GM21367 (cell line): ENCODE measurements around the gene RMI2.
A peak's percentile ranks its signal among the peaks of the same experiment; 100 is the strongest.
"Not testable (repeated sequence)": the region's sequence is repeated elsewhere in the genome, so short reads cannot be mapped to it uniquely, and the experiment has no call there.

Experiments
- ATAC-seq: cut with Tn5 transposase; IDR thresholded peaks from one replicate; pipeline ENCODE4 v1.9.1; 2021; ENCODE audit not compliant: unreplicated experiment

Gene RMI2

GRCh38 chr16:11350921-11351335 lies 5.7 kb downstream of the RMI2 start:
- ATAC-seq = no peak

DNA sequence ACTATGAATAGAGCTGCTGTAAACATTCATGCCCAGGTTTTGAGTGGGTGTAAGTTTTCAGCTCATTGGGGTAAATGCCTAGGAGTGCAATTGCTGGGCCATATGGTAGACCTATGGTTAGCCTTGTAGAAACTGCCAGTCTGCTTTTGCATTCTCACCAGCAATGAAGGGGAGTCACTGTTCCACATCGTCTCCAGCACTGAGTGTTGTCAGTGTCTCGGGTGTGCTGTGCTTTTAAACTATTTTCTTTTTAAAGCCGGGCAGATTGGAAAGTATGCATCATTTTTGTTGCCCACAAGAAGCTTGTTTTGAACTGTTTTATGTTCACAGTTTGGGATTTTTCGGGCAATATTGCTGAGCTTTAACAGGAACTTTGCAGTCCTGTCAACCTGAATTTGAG lies 7.9 kb downstream of the RMI2 start:
- no peak for ATAC-seq

- peak; percentile 23 for ATAC-seq
These were observed 9.1 kb downstream of the RMI2 start for GRCh38 chr16:11354407-11354732.

GRCh38 chr16:11354733-11355574 lies 9.7 kb downstream of the RMI2 start:
- ATAC-seq = peak; percentile 66

DNA sequence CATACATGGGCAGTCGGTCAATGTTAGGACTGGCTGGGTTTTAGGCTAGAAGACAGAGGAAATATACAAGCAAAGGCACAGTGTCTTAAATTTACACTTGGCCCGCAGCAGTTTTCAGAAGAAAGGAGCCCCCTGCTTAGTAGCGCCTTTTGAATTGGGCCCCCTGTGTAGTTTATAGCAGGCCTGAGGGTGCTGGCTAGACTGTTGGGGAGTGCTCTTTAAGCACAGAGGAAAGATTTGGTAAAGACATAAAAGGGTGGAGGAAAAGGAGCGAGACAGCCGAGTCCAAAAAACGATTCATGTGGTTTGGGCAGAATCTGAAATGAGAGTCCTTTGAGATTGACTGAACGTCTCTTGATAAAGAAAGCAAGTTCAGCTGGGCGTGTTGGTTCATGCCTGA lies 10.6 kb downstream of the RMI2 start:
- no peak for ATAC-seq

GRCh38 chr16:11356573-11357331 lies 11.5 kb downstream of the RMI2 start:
- no peak for ATAC-seq

DNA sequence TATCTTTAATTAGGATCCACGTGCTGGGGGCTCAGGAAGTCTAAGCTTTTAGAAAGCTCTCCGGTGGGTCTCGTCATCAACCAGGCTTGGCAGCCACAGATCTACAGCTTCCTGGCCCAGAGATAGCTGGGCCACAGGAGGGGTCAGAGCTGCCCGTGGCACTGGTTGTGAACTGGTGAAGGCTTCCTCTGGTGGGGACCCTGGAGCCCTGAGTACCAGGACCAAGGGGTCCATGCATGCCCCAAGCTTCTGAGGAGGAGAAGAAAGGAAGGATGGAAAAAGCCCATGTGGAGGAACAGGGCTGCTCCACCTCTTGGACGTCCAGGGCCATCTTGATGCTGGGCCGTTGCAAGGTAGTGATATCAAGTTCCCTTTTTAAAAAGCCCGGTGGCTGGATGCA lies 13.3 kb downstream of the RMI2 start:
- no peak for ATAC-seq

DNA sequence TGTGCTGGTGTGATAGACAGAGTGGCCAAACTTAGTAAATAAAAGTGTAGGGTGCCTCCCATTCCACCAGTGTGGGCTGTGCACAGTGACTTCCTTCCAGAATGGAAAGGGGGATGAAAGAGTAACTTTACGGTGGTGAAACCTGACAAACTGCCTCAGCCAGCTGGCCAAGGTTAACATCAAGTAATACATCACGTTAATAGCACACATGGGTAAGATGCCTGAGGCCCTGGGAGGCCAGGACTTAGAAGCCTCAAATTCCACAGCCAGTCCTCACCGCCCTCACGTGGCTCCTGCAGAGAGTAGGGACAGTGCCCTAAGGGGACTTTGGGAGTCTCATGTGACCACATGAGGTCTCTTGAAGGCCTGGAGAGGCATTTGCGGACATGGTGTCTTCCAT lies 14.1 kb downstream of the RMI2 start:
- no peak for ATAC-seq

DNA sequence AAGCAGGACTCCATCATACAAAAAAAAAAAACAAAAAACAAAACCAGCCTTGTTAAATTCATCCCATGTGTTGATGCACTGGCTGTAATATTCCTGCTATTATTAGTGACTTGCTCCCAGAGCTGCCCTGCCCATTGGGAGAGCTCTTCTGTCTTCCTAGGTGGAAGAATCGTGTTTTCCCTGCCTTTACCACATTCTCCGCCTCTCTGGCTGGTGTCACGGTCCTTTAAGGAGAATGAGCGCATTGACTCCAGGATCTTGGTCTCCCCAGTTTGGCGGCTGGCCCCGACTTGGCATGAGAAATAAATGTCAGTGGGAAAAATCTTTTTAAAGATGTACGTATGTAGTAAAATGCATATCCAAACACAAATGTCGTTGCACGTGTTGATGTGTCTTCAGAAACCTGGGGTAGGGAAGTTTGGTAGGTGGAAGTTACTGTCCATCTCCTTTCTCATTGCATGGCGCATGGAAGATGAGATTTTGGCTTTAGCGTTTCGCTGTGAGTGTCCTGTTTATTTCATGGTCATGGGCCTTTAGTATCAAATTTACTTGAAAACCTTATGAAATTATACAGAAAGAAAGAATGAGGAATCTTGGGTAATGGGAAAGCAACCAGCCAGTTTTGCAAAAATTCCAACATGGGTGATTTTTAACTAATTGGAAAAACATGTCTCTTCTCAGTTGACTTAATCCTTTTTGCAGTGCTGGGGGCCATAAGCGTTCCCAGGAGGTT lies 15.5 kb downstream of the RMI2 start:
- ATAC-seq = no peak

- ATAC-seq = peak; percentile 42
These were observed 16.6 kb downstream of the RMI2 start for GRCh38 chr16:11361701-11362451.

DNA sequence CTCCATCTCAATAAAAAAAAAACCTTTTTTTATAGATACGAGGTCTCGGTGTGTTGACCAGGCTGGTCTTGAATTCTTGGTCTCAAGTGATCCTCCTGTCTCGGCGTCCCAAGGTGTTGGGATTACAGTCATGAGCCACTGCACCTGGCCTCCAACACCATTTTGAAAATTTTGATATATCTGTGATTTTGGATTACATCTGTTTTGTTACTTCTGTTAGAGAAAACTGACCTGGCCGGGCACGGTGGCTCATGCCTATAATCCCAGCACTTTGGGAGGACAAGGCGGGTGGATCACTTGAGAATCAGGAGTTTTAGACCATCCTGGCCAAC lies 18.6 kb downstream of the RMI2 start:
- no peak for ATAC-seq

DNA sequence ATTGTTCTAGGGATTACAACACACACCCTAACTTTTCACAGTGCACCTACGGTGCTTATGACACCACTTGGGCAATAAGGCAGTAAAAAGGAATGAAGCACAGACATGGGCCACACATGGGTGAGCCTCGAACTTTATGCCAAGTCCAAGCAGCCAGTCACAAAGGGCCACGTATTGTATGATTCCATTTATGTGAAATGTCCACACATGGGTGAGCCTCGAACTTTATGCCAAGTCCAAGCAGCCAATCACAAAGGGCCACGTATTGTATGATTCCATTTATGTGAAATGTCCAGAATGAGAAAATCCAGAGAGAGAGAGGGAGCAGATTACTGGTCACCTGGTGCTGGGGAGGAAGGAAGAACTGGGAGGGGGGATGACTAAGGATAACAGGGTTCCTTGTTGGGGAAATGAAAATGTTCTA lies 22.2 kb downstream of the RMI2 start:
- ATAC-seq = no peak

GRCh38 chr16:11370084-11370931 lies 25.0 kb downstream of the RMI2 start:
- no peak for ATAC-seq

- ATAC-seq = not testable (repeated sequence)
These were observed 25.6 kb downstream of the RMI2 start for GRCh38 chr16:11370932-11371279.

DNA sequence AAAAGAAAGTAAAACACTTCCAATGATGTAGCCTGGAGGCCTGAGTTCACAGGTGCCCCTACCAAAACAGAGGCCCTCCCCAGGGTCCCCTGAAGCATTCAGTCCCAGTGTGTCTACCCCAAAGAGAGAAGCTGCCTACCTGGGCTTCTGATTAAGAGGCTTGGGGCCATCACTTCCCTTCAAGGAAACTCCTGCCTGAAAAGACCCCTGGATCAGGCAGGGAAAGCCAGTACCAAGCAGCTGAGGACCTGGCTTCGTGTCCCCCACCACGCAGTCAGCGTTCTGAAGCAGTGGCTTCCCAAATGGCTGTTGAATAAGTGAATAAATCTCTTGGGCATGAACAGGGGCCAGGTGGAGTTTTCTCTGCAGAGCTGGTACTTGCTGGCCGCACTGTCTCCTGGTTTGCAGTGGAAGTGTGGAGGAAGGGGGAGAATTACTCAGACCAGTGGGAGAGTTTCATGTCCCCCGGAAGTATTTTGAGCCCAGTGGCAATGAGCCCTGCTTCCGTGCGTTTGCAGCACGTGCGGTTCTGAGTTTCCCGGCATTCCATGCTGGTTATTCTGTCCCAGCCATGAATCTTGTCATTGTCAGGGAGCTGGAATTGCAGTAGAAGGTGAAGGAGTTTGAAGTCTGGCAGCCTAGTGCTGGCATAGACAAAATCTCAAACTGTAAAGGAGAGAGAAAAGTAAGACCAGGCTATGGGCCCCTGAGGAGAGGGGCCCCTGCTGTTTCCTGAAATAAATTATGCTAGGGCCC lies 27.0 kb downstream of the RMI2 start:
- no peak for ATAC-seq

DNA sequence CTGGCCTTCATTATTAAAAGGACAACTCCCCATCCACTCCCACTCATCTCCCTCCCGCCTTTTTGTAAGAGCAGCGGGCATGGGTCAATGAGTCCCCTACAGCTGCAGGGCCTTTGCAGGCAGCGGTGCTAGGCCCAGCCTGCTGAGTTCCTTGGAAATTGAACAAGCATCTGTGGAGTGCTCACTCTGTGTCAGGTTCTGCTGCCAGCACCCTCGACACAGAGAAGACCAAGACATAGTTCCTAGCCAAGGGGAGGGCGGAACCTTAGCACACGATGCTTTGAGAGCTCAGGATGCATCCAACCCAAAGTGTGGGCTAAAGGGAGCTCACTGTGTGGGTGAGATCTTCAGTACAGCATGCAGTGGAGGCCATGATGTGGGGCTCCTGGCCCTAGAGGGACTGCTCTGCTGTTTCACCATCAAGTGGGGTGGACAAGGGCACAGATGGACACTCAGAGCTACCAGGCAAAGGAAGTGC lies 27.6 kb downstream of the RMI2 start:
- no peak for ATAC-seq

GRCh38 chr16:11374255-11374654 lies 29.0 kb downstream of the RMI2 start:
- ATAC-seq = no peak

DNA sequence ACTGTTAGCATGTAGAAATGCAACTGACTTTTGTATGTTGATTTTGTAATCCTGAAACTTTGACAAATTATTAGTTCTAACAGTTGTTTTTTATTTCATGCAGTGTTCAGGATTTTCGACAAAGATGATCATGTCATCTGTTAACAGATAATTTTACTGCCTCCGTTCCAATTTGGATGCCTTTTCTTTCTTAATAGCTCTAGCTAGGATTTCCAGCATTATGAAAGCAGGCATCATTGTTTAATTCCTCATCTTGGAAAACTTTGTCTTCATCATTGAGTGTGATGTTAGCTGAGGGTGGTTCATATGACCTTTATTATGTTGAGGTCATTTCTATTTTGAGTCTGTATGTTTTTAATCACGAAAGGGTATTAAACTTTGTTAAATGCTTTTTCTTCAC lies 31.9 kb downstream of the RMI2 start:
- ATAC-seq = no peak

- not testable (repeated sequence) for ATAC-seq
These were observed 33.7 kb downstream of the RMI2 start for GRCh38 chr16:11378951-11379350.
